Suprapubic skin (tissue), 4 donors: ENCODE measurements around the gene SSRP1.

Experiments used
- EP300 ChIP-seq: sonication (generic); formaldehyde crosslinking; IDR thresholded peaks from one replicate; pipeline ENCODE4 v1.6.1; 2017; ENCODE audit warnings: antibody characterized with exemption
- POLR2A ChIP-seq, 2 donors: fragments of 450-650 bp; IDR thresholded peaks; one replicate each; pipeline ENCODE4 v1.6.1; 2017; ENCODE audit warnings: antibody characterized with exemption in 2 of 2, mild to moderate bottlenecking in 2 of 2, moderate library complexity in 2 of 2
- POLR2AphosphoS5 ChIP-seq, 3 donors: sonication (generic); formaldehyde crosslinking; IDR thresholded peaks; one replicate each; pipeline ENCODE4 v1.6.1; 2017; ENCODE audit warnings: antibody characterized with exemption in 3 of 3
- TF ChIP-seq, protein P1 (sequence below), 2 donors: fragments of 200-600 bp in 1 of 2; fragments of 450-650 bp in 1 of 2; sonication (generic) in 1 of 2; IDR thresholded peaks; one replicate each; pipeline ENCODE4 v1.5.1; 2016 to 2019; ENCODE audit warnings: antibody characterized with exemption in 2 of 2, mild to moderate bottlenecking in 1 of 2, moderate library complexity in 1 of 2

- TF ChIP-seq, protein P1, sequence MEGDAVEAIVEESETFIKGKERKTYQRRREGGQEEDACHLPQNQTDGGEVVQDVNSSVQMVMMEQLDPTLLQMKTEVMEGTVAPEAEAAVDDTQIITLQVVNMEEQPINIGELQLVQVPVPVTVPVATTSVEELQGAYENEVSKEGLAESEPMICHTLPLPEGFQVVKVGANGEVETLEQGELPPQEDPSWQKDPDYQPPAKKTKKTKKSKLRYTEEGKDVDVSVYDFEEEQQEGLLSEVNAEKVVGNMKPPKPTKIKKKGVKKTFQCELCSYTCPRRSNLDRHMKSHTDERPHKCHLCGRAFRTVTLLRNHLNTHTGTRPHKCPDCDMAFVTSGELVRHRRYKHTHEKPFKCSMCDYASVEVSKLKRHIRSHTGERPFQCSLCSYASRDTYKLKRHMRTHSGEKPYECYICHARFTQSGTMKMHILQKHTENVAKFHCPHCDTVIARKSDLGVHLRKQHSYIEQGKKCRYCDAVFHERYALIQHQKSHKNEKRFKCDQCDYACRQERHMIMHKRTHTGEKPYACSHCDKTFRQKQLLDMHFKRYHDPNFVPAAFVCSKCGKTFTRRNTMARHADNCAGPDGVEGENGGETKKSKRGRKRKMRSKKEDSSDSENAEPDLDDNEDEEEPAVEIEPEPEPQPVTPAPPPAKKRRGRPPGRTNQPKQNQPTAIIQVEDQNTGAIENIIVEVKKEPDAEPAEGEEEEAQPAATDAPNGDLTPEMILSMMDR (IDR thresholded peaks at IDR 0.05) = no peak
- TF ChIP-seq POLR2AphosphoS5 (IDR thresholded peaks at IDR 0.05) = no peak
- no peak for TF ChIP-seq EP300
- no peak for TF ChIP-seq POLR2A (IDR thresholded peaks at IDR 0.05)
Observed at GRCh38 chr11:57336111-57336666, 497 bp upstream of the SSRP1 start.
